Pons (tissue), 1 donor: ENCODE data around the gene ACTA1.
"Not testable (repeated sequence)": the region's sequence is repeated elsewhere in the genome, so short reads cannot be mapped to it uniquely, and the experiment has no call there.

Experiments used
- DNase-seq: peaks from one replicate; pipeline ENCODE4 v3.0.0-alpha.2; 2016; ENCODE audit warnings: low spot score

Gene ACTA1

DNA sequence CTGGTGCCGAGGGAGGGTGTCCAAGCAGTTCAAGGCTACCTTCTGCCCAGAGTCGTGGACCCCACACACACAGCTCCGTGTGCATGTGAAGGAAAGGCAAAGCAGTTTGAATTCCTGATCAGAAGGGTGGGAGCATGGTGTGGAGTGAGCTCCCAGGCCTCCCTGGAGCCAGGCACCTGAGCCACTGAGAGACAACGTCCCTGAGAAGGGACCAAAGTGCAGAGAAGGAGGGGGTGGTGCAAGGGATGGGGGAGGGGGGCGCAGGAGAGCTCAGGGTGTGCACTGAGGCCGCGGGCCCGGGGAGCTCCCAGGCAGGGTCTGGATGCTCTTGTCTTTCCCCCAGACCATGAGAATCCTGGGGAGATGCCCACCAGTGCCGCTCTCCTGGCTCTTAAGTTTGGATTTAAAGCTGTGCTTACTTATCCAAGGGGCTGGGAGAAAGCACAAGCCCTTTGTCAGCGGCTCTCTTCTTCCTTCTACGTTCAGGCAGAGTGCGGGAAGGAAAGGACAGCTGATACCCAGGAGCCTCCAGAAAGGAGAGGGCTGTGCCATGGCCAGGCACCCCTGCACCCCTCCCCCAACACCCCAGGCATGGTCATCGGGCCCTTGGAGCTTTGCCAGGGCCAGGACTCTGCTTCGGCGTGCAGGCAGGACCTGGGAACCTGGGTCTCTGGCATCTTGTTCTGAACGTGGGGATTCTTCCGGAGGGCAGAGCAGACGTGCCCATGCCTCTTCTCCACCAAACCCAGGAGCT, 24.1 kb downstream of the ACTA1 start:
- no peak for DNase-seq

DNA sequence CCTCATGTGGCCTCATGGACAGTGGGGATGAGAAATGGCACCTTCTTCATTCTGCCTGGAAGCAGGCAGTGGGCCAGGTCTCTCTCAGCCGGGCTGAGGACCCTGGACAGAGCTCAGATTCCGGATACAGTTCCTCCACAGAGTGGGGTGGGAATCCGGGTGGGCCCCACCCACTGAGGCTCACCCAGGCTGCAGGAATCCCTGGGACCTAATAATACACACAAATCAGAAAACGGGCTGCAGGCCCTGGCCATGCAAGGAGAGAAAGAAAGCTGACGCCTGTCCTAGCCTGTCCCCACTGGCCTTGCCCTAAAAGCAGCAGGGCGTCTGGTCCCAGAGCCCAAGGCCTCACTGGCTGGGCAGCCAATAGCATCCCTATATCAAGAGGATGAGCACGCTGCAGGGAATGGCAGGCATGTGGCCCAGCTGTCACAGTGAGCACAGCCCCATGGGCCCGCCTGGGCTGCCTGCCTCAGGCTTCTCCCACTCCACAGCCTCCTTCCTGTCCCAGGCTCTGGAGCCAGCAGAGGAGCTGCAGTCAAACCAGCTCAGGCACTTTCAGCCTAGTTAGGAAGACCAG, 25.3 kb downstream of the ACTA1 start:
- no peak for DNase-seq

DNA sequence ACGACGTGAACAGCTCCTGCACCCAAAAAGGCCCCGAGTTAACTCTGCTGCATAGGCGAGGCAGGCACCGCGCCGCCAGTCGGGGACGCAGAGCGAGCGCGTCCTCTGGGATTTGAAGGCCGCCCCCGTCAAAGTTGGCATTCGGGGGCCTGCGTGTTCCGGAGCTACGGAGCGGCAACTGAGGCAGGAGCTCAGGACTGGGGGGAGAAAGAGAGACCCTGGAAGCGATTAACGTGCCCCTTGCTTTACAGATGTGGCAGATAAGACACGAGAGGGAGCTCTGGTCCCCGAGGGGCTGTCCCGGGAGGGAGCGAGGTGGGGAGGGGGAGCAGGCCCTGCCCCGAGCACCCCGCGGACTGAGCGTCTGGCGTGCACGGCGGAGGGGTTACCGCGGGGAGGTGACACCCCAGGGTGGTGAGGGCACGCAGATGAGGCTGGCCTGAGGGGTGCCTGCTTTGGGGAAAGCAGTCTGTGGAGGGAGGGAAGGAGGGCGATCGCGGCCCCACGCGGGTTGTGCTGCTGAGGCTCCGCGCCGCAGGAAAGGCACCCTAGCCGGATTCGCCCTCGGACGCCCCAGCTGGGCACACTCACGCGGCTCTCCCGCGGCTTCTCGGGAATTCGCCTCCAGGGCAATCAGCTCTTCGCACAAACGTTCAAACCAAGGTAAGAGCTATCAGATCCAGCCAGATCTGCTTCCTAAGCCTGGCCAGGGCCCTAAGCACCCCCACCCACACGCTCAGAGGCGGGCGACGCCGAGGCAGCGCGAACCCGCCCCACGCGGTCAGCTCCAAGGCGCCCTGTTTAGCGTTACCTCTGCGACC, 26.5 kb downstream of the ACTA1 start:
- no peak for DNase-seq

DNA sequence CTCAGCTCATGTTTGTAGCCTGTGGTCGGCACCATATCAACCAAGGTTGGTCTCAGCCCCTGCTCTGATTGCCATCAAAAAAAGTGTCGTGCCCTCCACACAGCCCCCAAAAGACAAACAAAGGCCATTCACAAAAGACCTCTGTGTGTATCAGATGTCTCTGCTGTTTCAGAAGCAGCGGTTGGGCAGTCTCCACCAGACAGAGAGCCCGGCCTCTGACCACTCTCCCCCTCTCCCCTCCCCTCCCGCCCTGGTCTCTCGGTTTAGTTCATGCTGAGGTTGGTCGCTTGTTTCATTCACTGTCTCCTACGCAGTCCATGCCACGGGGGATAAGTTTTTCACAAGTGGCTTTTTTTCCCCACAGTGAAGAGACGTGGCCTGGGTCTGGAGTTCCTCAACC, 27.1 kb downstream of the ACTA1 start:
- no peak for DNase-seq

DNA sequence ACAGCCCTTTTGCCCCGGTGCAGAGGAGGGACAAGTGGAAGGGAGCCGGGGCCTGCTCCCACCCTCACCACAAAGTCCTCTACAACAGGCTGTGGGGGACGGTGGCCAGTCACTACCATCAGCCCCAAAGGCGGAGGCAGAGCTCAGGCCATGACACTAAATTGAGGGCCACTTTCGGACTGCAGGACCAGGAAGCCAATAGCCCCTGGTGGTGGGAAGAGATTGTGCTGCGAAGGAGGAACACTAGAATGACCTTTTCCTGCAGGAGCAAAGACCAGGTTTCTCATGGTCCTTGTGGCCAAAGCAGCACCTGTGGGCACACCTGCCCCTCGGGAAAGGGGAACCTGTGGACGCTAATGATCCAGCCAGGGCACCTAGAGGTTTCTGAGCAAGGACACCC, 30.3 kb downstream of the ACTA1 start:
- DNase-seq = no peak

DNA sequence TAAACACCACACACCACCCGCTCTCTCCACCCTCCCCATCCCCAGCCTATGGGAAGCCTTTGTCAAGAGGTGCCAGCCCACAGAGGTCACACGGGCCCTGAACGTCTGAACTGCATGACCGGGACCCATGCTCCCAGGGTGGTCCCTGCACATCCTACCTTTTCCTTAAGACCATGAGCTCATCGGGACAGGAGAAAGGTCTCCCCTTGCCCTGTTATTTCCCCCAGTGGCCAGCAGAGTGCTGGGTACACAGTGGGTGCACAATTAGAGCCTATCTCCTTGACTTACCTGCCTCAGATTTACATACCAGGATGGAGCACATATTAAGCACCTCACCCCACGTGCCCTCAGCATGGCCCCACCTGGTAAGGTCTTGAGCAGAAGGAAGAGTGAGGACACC, 30.9 kb downstream of the ACTA1 start:
- no peak for DNase-seq

DNA sequence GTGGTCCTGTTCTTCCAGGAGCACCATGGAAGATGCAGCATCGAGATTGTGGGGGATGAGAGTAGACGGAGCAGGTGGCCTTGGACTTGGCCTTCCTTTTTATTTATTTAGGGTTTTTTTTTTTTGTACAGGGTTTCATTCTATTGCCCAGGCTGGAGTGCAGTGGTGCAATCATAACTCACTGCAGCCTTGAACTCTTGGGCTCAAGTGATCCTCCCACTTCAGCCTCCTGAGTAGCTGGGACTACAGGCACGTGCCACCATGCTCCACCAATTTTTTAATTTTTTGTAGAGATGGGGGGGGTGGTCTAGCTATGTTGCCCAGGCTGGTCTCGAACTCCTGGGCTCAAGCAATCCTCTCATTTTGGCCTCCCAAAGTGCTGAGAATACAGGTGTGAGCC, 31.6 kb downstream of the ACTA1 start:
- DNase-seq = not testable (repeated sequence)

DNA sequence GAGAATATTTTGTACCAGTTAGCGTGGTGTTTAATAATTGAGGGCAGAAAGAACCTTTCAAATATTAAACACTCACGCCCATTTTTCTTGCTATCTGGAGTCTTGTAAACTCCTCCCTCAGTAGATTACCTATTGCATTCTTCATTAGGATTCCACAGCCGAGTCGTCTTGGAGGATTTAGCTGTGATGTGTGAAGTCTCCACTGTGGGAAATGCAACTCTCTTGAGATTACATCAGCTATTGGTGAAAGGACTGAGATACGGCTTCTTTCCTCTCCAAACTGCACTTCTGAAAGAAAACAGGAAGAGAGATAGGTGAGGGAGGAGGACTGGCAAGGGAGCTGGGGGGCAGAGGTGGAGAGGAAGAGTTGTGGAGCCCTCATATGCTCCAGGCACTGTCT, 36.1 kb downstream of the ACTA1 start:
- DNase-seq = no peak

DNA sequence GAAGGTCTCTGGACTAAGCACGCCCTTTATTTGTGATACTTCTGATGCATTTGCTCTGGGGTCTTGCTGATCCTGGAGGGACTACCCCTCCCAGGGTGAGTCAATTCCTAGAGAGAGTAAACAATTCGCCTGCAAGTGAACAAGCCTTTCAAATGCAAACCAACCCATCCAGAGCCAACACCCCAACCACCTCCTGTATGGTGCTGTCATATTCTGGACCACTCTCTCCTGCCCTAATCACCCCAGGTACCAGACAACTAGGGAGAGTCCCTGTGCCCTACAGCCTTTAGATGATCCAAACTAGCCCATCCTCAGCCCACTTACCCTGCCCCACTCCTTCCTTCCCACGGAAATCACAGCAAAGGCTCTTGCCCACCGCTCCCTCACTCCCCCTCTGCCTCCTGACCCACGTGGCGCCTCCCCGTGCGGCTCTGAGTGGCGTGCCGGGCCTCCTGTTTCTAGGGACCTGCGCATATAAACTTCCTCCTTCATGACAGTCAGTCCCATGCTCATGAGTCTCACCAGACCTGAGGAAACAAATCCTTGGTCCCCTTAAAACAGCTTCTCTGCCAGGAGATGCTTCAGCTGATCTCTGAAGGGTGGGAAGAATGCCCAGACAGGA, 37.2 kb downstream of the ACTA1 start:
- no peak for DNase-seq

DNA sequence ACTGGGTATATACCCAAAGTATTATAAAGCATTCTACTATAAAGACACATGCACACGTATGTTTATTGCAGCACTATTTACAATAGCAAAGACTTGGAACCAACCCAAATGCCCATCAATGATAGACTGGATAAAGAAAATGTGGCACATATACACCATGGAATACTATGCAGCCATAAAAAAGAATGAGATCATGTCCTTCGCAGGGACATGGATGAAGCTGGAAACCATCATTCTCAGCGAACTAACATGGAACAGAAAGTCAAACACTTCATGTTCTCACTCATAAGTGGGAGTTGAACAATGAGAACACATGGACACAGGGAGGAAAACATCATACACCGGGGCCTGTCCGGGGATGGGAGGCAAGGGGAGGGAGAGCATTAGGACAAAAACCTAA, 39.4 kb downstream of the ACTA1 start:
- not testable (repeated sequence) for DNase-seq

DNA sequence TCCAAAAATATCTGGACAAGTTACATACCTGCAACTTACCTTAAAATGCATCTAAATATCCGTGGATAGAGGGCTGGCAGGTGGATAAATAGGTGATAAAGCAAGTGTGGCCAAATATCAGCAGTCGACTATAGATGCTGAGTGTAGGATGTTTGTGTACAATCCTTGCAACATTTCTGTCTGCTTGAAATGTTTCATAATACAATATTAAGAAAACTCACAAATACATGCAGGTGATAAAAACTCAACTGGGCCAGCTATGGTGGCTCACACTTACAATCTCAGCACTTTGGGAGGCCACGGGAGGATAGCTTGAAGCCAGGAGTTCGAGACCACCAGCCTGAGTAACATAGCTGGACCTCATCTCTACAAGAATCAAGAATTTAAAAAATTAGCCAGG, 41.0 kb downstream of the ACTA1 start:
- no peak for DNase-seq

DNA sequence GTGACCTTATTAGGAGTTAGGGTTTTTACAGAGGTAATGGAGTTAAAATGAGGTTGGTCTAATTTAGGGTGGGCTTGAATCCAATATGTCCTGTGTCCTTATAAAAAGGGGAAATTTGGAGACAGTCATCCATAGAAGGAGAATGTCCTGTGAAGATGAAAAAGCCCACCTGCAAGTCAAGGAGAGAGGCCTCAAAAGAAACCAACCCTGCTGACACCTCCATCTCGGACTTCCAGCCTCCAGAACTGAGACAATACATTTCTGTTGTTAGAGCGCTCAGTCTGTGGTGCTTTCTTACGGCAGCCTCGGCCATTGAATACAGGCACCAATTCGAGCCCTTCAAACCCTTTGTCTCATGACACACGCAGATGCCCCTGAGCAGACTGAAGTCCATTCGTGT, 43.8 kb downstream of the ACTA1 start:
- DNase-seq = no peak

DNA sequence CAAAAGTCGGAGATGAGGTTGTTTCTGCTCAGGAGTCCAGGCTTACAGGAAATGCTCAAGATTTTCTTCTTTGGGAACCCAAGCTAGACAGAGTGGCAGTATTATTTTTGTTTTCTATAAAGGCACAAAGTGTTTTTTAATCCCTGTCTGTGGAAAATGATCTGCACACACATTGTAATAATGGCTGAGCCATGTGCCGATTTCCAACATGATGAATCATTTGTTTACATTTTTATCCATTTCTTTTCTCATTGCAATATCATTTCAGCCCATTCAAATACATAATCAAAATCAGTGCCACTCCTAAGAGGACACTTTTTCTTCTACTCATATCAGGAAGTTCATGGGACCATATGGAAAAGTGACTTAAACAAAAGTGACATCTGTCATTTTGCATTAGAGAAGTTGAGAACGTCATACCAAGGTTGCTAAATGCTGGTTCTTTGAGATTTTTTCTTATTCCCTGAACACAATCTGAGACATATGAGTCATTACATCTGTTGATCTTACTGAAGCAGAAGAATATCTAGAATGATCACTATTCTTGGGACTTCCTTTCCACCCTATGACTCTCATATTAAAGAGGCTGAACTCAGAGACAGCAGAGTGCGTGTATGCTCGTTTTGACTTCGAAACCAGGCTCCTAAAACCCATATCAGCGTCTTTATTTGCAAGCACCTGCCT, 44.9 kb downstream of the ACTA1 start:
- no peak for DNase-seq

DNA sequence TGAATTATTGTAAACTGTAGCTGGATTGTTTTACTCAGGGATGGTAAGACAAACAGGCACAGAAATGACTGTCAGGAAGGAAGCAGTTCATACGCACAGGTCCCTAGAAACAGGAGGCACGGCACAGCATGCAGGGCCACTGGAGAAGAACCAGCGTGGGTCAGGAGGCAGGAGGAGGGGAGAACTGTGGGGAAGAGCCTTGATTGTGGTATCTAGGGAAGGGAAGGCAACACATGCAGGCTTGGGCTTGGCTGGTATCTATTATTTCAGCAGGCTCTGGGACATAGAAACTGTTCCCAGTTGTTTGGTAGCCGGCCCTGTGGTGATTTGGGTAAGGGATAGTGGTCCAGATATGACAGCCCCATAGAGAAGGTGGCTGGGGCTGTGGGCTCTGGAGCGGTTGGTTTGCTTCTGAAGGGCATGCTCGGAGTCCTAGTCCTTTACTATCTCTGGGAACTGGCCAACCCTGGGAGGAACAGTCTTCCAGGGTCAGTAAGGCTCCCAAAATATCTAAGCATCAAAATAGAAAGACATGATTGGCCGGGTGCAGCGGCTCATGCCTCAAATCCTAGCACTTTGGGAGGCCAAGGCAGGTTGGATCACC, 47.9 kb downstream of the ACTA1 start:
- DNase-seq = no peak

DNA sequence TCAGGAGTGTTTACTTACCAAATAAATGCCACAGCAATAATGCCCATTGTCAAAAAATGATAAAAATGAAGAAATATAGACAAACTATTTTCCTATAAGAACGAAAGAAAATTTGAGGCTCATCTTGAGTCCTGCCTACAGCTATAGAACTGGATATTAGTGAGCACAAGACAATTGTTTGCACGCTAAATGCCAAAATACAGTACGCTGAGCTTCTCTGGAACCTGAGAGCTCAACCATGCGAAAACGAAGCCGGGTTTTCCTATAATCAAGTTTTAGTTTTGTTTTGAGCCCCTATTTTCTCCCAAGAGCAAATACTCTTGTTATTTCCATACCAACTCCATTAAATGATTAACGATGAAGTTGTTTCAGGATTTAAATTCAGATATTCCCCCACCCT, 49.1 kb downstream of the ACTA1 start:
- DNase-seq = no peak

DNA sequence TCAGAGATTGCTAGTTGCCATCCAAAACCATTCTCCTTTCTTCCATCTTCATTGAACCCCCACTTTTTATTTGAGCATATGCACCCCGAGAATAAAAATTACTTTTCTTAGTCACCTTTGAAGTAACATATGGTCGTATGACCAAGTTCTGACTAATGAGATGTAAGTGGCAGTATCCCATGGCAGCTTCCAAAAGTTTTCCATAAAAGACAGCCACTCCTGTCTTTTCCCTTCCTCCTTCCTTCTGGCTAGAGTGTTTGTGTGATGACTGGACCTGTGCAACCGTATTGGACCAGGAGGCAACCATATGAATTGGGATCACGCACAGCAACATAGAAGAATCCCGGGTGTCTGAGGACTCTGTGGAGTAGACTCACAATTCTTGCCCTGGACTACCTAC, 49.9 kb downstream of the ACTA1 start:
- DNase-seq = no peak

DNA sequence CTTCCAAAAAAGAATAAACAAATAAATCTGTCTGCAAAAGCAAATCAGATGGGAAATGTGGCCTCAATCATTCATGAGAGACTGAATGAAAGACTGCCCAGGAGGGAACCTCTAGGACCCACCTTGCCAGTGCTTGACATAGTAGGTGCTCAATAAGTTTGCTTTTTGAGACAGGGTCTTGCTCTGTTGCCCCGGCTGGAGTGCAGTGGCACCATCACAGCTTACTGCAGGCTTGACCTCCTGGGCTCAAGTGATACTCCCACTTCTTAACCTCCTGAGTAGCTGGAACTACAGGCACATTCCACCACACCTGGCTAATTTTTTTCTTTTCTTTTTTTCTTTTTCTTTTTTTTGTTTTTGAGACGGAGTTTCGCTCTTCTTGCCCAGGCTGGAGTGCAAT, 50.7 kb downstream of the ACTA1 start:
- no peak for DNase-seq
